ENCODE data around the gene FKBP2. TPM values are rescaled to one million over a fixed set of nuclear protein-coding genes. Genes with fewer than 3 reads are reported as not detected.

The FKBP2 gene
- total and polyA plus RNA-seq, 2 of the 13 experiments (the other 11 are each of a cell fraction or from before 2014, with no cell fraction given), result 30.1 to 53.3 TPM

DNA sequence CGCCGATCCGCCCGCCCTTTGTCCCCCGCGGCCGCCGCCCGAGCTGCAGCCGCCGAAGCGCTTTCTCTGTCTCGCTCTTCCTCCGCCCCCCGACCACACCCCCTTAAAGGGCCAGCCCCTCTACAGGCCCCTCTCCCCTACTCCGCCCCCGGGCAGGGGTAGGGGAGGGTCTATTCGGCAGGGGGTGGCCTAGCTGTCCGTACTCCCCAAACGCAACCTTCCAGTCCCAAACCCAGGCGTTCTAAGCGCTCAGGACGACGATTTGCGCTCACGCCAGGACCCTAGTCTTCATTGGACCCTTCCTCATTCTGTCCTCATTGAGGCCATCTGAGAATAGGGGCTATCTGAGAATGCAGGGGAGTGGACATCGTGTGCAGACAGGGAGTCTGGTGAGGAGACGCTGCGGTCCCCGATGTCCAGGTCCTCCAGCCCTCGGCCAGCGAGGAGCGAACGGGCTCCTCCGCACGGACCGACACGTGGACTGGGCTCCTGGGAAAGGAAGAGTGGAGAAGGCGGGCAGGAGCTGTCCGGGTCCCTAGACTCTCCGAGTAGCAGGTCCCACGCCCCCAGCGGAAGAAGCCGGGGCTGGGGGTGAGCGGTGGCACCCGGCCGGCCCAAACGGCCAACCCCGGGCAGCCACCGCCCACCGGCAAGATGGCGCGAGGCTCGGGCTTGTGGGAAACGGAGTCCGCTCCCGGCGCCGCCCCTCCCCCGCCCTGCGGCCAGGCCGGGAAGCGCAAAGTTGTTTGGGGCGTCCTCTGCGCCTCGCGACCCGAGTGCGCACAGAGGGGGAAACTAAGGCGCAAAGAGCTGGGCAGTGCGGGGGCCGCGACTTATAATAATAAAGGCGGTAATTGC lies 6.2 kb downstream of the FKBP2 start, which contains the start of gene PPP1R14B (continued):
- TF ChIP-seq ARID2 (CRISPR knock-in tag; IDR thresholded peaks at IDR 0.05; ENCODE audit: borderline replicate concordance) (0 out of 2 replicates have a peak, but pooled peaks have one; percentile 17), RBM39 (IDR thresholded peaks at IDR 0.05; ENCODE audit: low read depth, low read length, poor library complexity, severe bottlenecking) (no peak), ZNF768 (CRISPR knock-in tag; IDR thresholded peaks at IDR 0.05) (no peak; the same call in 1 of the 2 replicates), HDAC2 (CRISPR knock-in tag; IDR thresholded peaks at IDR 0.05) (peak; percentile 59; the same call in 1 of the 2 replicates), ZNF264 (CRISPR knock-in tag; IDR thresholded peaks at IDR 0.05) (no peak), ZEB1 (IDR thresholded peaks at IDR 0.05; ENCODE audit: insufficient replicate concordance, low read depth) (no peak), ZBTB7A (CRISPR knock-in tag; IDR thresholded peaks at IDR 0.05) (no peak; the same call in 1 of the 2 replicates), ZBTB20 (CRISPR knock-in tag; IDR thresholded peaks at IDR 0.05; ENCODE audit: borderline replicate concordance, low read depth) (peak; percentile 64; the same call in 1 of the 2 replicates), ZNF225 (CRISPR knock-in tag; IDR thresholded peaks at IDR 0.05) (no peak; the same call in 1 of the 2 replicates), FLYWCH1 (CRISPR knock-in tag; IDR thresholded peaks at IDR 0.05) (no peak), AGO1 (IDR thresholded peaks at IDR 0.05; ENCODE audit: low read depth, low read length, poor library complexity, severe bottlenecking) (no peak), ZNF3 (CRISPR knock-in tag; IDR thresholded peaks at IDR 0.05) (no peak), STAT6 (CRISPR knock-in tag; IDR thresholded peaks at IDR 0.05; ENCODE audit: borderline replicate concordance) (no peak), HIVEP1 (CRISPR knock-in tag; IDR thresholded peaks at IDR 0.05) (no peak), RCOR2 (CRISPR knock-in tag; IDR thresholded peaks at IDR 0.05) (no peak), TRIM24 (CRISPR knock-in tag; IDR thresholded peaks at IDR 0.05) (no peak), ZNF337 (CRISPR knock-in tag; IDR thresholded peaks at IDR 0.05; ENCODE audit: borderline replicate concordance, low read depth) (no peak), ZNF891 (CRISPR knock-in tag; IDR thresholded peaks at IDR 0.05) (no peak), ZNF180 (CRISPR knock-in tag; IDR thresholded peaks at IDR 0.05; ENCODE audit: borderline replicate concordance, low read depth) (no peak)
- TF ChIP-seq, protein P1, sequence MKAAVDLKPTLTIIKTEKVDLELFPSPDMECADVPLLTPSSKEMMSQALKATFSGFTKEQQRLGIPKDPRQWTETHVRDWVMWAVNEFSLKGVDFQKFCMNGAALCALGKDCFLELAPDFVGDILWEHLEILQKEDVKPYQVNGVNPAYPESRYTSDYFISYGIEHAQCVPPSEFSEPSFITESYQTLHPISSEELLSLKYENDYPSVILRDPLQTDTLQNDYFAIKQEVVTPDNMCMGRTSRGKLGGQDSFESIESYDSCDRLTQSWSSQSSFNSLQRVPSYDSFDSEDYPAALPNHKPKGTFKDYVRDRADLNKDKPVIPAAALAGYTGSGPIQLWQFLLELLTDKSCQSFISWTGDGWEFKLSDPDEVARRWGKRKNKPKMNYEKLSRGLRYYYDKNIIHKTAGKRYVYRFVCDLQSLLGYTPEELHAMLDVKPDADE (CRISPR knock-in tag; IDR thresholded peaks at IDR 0.05), result 0 out of 2 replicates have a peak, but pooled peaks have one; percentile 21
- TF ChIP-seq, protein P2, sequence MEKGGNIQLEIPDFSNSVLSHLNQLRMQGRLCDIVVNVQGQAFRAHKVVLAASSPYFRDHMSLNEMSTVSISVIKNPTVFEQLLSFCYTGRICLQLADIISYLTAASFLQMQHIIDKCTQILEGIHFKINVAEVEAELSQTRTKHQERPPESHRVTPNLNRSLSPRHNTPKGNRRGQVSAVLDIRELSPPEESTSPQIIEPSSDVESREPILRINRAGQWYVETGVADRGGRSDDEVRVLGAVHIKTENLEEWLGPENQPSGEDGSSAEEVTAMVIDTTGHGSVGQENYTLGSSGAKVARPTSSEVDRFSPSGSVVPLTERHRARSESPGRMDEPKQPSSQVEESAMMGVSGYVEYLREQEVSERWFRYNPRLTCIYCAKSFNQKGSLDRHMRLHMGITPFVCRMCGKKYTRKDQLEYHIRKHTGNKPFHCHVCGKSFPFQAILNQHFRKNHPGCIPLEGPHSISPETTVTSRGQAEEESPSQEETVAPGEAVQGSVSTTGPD (CRISPR knock-in tag; IDR thresholded peaks at IDR 0.05), result no peak
- TF ChIP-seq, protein P3, sequence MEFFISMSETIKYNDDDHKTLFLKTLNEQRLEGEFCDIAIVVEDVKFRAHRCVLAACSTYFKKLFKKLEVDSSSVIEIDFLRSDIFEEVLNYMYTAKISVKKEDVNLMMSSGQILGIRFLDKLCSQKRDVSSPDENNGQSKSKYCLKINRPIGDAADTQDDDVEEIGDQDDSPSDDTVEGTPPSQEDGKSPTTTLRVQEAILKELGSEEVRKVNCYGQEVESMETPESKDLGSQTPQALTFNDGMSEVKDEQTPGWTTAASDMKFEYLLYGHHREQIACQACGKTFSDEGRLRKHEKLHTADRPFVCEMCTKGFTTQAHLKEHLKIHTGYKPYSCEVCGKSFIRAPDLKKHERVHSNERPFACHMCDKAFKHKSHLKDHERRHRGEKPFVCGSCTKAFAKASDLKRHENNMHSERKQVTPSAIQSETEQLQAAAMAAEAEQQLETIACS (CRISPR knock-in tag; IDR thresholded peaks at IDR 0.05), result no peak

All from HepG2 (cell line).